ENCODE measurements around the gene ISM2. TPM values are rescaled to one million over a fixed set of nuclear protein-coding genes. Genes with fewer than 3 reads are reported as not detected.

Gene ISM2
- total RNA-seq (2014; rRNA removed; shearing (Covaris generic)), result not detected in 2 replicates

DNA sequence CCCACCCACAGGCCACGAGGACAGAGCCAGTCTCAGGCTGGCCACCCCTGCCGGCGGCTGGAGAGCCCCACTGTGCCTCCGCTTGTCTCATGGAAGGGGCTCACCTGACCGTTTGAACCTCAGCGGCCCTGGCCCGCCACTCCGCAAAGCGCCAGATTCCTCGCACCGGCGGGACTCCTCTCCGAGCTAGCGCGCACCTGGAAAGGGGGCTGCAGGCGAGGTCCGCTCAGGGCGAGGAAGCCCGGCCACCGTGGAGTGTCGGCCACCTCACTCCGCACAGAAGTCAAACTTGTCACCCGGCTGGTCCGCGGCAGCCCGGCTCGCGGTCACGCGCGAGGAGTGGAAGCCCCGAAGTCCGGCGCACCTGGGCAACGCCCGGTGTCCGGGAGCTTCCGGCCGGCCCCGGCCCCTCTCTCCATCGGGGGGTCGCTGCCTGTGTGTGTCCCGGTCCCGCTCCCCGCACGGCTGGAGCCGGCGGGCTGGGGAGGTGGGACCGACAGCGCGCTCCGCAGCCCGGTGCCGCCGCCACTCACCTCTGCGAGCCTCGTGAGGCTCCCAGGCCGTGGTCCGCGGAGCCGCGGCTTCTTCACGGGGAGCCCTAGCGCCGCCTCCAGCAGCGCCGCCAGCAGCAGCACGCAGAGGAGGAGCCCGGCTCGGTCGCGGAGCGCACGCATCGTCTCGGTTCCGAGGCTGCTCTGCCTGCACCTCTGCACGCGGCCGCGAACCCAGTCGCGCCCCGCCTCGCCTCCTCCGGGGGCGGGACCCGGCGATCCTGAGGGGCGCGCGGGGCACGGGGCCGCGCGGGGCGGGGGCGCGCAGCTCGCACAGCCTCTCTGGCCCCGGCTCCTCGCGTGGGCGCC is at the start of gene ISM2:
ISM2 (minus strand) TSS at position 697 of the 860 bp plus-strand sequence; CDS start at position 674, 23 bp downstream.

DNA sequence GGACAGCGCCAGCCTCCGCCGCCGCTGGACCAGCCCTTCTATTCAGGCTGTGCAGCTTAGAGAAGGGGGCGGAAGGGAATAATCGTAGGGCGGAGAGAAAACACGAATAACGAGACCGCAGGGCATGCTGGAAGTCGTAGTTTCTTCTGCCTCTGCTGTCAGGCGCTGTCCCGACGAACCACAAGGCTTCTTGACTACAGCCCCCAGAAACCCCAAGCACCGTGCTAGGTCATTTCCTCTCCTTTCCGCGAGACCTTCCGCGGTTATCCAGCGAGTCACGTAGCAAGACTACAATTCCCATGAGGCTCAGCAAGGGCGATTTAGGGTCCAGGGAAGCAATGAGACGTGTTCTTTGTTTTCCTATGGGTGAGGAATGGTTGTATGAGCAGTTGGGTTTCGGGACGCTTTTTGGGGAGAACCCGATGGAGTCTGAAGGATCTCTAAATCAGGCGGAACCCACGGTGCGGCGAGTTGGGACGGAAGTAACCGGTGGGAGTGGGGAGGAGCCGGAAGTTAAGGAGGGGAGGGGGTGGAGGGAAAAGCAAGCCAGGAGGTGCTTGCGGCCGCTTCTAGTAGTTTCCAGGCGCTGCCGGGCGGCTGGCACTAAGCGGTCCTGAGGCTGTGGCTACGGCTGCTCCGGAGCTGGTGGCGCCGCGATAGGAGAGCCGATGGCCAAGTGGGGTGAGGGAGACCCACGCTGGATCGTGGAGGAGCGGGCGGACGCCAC is 40.9 kb downstream of the ISM2 start, which contains the start of the genes AHSA1 and VIPAS39:
AHSA1 (plus strand) TSS at position 572 of the 727 bp plus-strand sequence; CDS start at position 669, 97 bp downstream.
VIPAS39 (minus strand) TSS at position 80 of the 727 bp plus-strand sequence. CDS start 3,499 bp downstream, outside the sequence.

Small RNA genes lying within 50 kb of the gene (small RNA-seq; reads per million reads assigned to genes)
- gene RF00404, result not detected
- not detected for gene RN7SL587P

Other genes with a start within 250 kb of the ISM2 start
- gene NGB, start 227.6 kb downstream of the ISM2 start, total RNA-seq (2014; rRNA removed; shearing (Covaris generic)), result not detected in 2 replicates
- 14.0 and 24.4 TPM in 2 replicates for gene POMT2, start 177.9 kb downstream of the ISM2 start, total RNA-seq (2014; rRNA removed; shearing (Covaris generic))
- 25.4 and 31.5 TPM in 2 replicates for gene GSTZ1, start 177.8 kb downstream of the ISM2 start, total RNA-seq (2014; rRNA removed; shearing (Covaris generic))
- gene TMED8, start 121.7 kb downstream of the ISM2 start, total RNA-seq (2014; rRNA removed; shearing (Covaris generic)), result 7.8 and 10.0 TPM in 2 replicates
- 2.6 and 5.8 TPM in 2 replicates for gene SAMD15, start 121.4 kb downstream of the ISM2 start, total RNA-seq (2014; rRNA removed; shearing (Covaris generic))
- gene NOXRED1, start 75.3 kb downstream of the ISM2 start, total RNA-seq (2014; rRNA removed; shearing (Covaris generic)), result not detected in 2 replicates
- 11.8 and 16.1 TPM in 2 replicates for gene VIPAS39, start 41.2 kb downstream of the ISM2 start, total RNA-seq (2014; rRNA removed; shearing (Covaris generic))
- 163 and 169 TPM in 2 replicates for gene AHSA1, start 40.7 kb downstream of the ISM2 start, total RNA-seq (2014; rRNA removed; shearing (Covaris generic))
- 15.7 and 17.9 TPM in 2 replicates for gene SPTLC2, start 117.8 kb upstream of the ISM2 start, total RNA-seq (2014; rRNA removed; shearing (Covaris generic))
- gene ALKBH1, start 209.2 kb upstream of the ISM2 start, total RNA-seq (2014; rRNA removed; shearing (Covaris generic)), result 8.2 and 10.0 TPM in 2 replicates
- gene SLIRP, start 209.3 kb upstream of the ISM2 start, total RNA-seq (2014; rRNA removed; shearing (Covaris generic)), result 740 and 806 TPM in 2 replicates